CD4-positive, alpha-beta T cell (primary cell): ENCODE results near the gene CCL19. TPM values are rescaled to one million over a fixed set of nuclear protein-coding genes. Genes with fewer than 3 reads are reported as not detected.
A peak's percentile ranks its signal among the peaks of the same experiment; 100 is the strongest.

ENCODE experiments used
- ATAC-seq: fragments of 200-7000 bp; cut with Tn5 transposase; one replicate; pipeline ENCODE4 v1.10.0; 2022; ENCODE audit warnings: mild to moderate bottlenecking; ENCODE audit not compliant: poor library complexity
- CTCF ChIA-PET: fragments of 350-600 bp; sonication (Branson Sonifier 250); formaldehyde crosslinking; loops from one replicate; lab custom pipeline; 2021; ENCODE audit warnings: antibody characterized with exemption, inconsistent platforms; lab: Charles Lee
- POLR2A ChIA-PET: fragments of 350-600 bp; sonication (Branson Sonifier 250); formaldehyde crosslinking; loops from one replicate; lab custom pipeline; 2021; ENCODE audit warnings: antibody characterized with exemption, inconsistent platforms; lab: Charles Lee
- DNase-seq, 14 experiments: peaks; one replicate each; pipeline ENCODE4 v3.0.0-alpha.2; 2013 to 2020; ENCODE audit warnings: mixed read lengths in 2 of 14
- H3K27ac ChIP-seq, 2 donors: one replicate each; pipeline versions ENCODE4 v1.5.1 to v1.7.0; 2013; ENCODE audit warnings: low read length in 2 of 2, low read depth in 1 of 2, mild to moderate bottlenecking in 1 of 2
- H3K27me3 ChIP-seq, 2 experiments: 1 replicate in 1 of 2; 2 replicates in 1 of 2; pipeline versions ENCODE4 v1.6.1 to v1.7.0; 2013; ENCODE audit warnings: low read length in 2 of 2, control low read depth in 1 of 2, mild to moderate bottlenecking in 1 of 2, moderate library complexity in 1 of 2; ENCODE audit not compliant: insufficient read depth in 2 of 2, control insufficient read depth in 1 of 2
- H3K36me3 ChIP-seq: one replicate; pipeline ENCODE4 v1.6.1; 2013; ENCODE audit warnings: low read length, control low read depth; ENCODE audit not compliant: insufficient read depth
- H3K4me1 ChIP-seq: one replicate; pipeline ENCODE4 v1.6.1; 2013; ENCODE audit warnings: low read length, control low read depth; ENCODE audit not compliant: insufficient read depth
- H3K4me3 ChIP-seq: one replicate; pipeline ENCODE4 v1.5.1; 2013; ENCODE audit warnings: mild to moderate bottlenecking, low read length, moderate library complexity
- H3K9me3 ChIP-seq, 2 experiments: 1 replicate in 1 of 2; 2 replicates in 1 of 2; pipeline versions ENCODE4 v1.6.1 to v1.7.0; 2013; ENCODE audit warnings: low read length in 2 of 2, mild to moderate bottlenecking in 2 of 2, control low read depth in 1 of 2, moderate library complexity in 1 of 2; ENCODE audit not compliant: control insufficient read depth in 1 of 2, insufficient read depth in 1 of 2
- H3K27ac Mint-ChIP-seq: one replicate; pipeline ENCODE4 v1.8.0; 2020; ENCODE audit warnings: mixed read lengths
- H3K27me3 Mint-ChIP-seq: one replicate; pipeline ENCODE4 v1.8.0; 2021; ENCODE audit warnings: mixed read lengths
- H3K36me3 Mint-ChIP-seq: one replicate; pipeline ENCODE4 v1.8.0; 2021; ENCODE audit warnings: low read depth, mixed read lengths
- H3K4me1 Mint-ChIP-seq: one replicate; pipeline ENCODE4 v1.8.0; 2021; ENCODE audit warnings: low read depth, mixed read lengths
- H3K4me3 Mint-ChIP-seq: one replicate; pipeline ENCODE4 v1.8.0; 2020; ENCODE audit warnings: mild to moderate bottlenecking, mixed read lengths
- H3K9me3 Mint-ChIP-seq: one replicate; pipeline ENCODE4 v1.8.0; 2020; ENCODE audit warnings: mixed read lengths
- CTCF ChIP-seq: fragments of 200-600 bp; IDR thresholded peaks from one replicate; pipeline ENCODE4 v1.8.0; 2022; ENCODE audit warnings: antibody characterized with exemption, mild to moderate bottlenecking
- intact Hi-C, 2 experiments: fragments of 100-400 bp; cut with DNase I in 1 of 2; cut with micrococcal nuclease in 1 of 2; formaldehyde crosslinking; loops; one replicate each; pipeline versions ENCODE4 v1.15.1 to v1.9.0; 2023 to 2025; cut with DNase I, micrococcal nuclease
- total RNA-seq, 174 experiments: library from RNA in 2 of 174; stranded (reverse) in 2 of 174; gene quantifications; one replicate each; pipeline ENCODE4 v1.2.3 and lab custom pipeline; 2021 to 2026

The CCL19 gene
- total RNA-seq, 2 experiments from 2014 or later = not detected

GRCh38 chr9:34707130-34707529, 16.1 kb upstream of the CCL19 start:
- Histone ChIP-seq H3K27ac (no peak overlapping the region), H3K4me1 (no peaks in the 10 kb centered on the region), H3K4me3 (no peak overlapping the region), H3K9me3 (no peaks in the 10 kb centered on the region), H3K36me3 (no peaks in the 10 kb centered on the region), H3K27me3 (no peaks in the 10 kb centered on the region)
- Mint-ChIP-seq H3K27me3 (no peaks in the 10 kb centered on the region), H3K4me3 (no peak overlapping the region), H3K36me3 (no peaks in the 10 kb centered on the region), H3K4me1 (peaks cover 2% of the 10 kb centered on the region), H3K9me3 (no peaks in the 10 kb centered on the region), H3K27ac (no peak overlapping the region)
- intact Hi-C loops = no loop called here
- DNase-seq = no peak
- ChIA-PET POLR2A (no interaction called here), CTCF (no interaction called here)
- TF ChIP-seq CTCF = no peak
- ATAC-seq = no peak

GRCh38 chr9:34701769-34702736, 11.0 kb upstream of the CCL19 start:
- Histone ChIP-seq H3K9me3 (no peaks in the 10 kb centered on the region), H3K27ac (no peak overlapping the region), H3K4me1 (peaks cover 12% of the 10 kb centered on the region), H3K36me3 (no peaks in the 10 kb centered on the region), H3K27me3 (no peaks in the 10 kb centered on the region), H3K4me3 (peak overlapping the region; percentile 54)
- no peaks in the 10 kb centered on the region for H3K9me3 Mint-ChIP-seq
- no peaks in the 10 kb centered on the region for H3K36me3 Mint-ChIP-seq
- ChIA-PET POLR2A (interaction anchor here (0.8 to 1.9 kb wide), 2 partner anchors 55 to 64 kb away, joined by 3 to 6 read pairs; partner anchors contain the start of genes GALT and SIGMAR1), CTCF (interaction anchor here (0.5 to 3.7 kb wide), 15 partner anchors 8 to 159 kb away, joined by 3 to 37 read pairs (median 6); partner anchors contain the start of genes CCL27, GALT, RPP25L and SIGMAR1)
- peaks cover 8% of the 10 kb centered on the region for H3K27me3 Mint-ChIP-seq
- peak; percentile 85 for TF ChIP-seq CTCF
- H3K4me3 Mint-ChIP-seq = peak overlapping the region; percentile 87
- peak; percentile 82 for ATAC-seq
- intact Hi-C loops = loop anchor here (1.0 to 5.0 kb wide), 7 partner anchors 27 to 90 kb away; partner anchors contain the start of genes GALT (in 2 of the 2) and RPP25L (in 2 of the 2)
- peak; percentile 70 to 88 (median 78) for DNase-seq
- H3K27ac Mint-ChIP-seq = no peak overlapping the region
- peaks cover 14% of the 10 kb centered on the region for H3K4me1 Mint-ChIP-seq

- Histone ChIP-seq H3K36me3 (no peaks in the 10 kb centered on the region), H3K4me3 (peak overlapping the region; percentile 54), H3K9me3 (no peaks in the 10 kb centered on the region), H3K27me3 (no peaks in the 10 kb centered on the region), H3K27ac (no peak overlapping the region), H3K4me1 (peaks cover 12% of the 10 kb centered on the region)
- Mint-ChIP-seq H3K27ac (no peak overlapping the region), H3K4me3 (peak overlapping the region; percentile 66), H3K36me3 (no peaks in the 10 kb centered on the region), H3K27me3 (peaks cover 8% of the 10 kb centered on the region), H3K9me3 (no peaks in the 10 kb centered on the region), H3K4me1 (peaks cover 14% of the 10 kb centered on the region)
- DNase-seq (peak; percentile 57 to 85 (median 70)), ATAC-seq (peak; percentile 90)
- CTCF ChIA-PET = interaction anchor here (1.0 to 3.7 kb wide), 5 partner anchors 36 to 89 kb away, joined by 6 to 37 read pairs (median 11); partner anchors contain the start of genes CCL27, GALT and RPP25L
- intact Hi-C loops = loop anchor here in 1 of 2 experiments (2.0 to 5.0 kb wide), 3 partner anchors 26 to 69 kb away; a partner anchor contains a TSS
- TF ChIP-seq CTCF = peak; percentile 87
- POLR2A ChIA-PET = no interaction called here
Observed at GRCh38 chr9:34701023-34701768, 10.1 kb upstream of the CCL19 start.
